HG03196 (cell line): ENCODE data around the gene TH.

Experiments
- ATAC-seq: cut with Tn5 transposase; IDR thresholded peaks from one replicate; pipeline ENCODE4 v1.9.1; 2021; ENCODE audit not compliant: unreplicated experiment

Gene TH

DNA sequence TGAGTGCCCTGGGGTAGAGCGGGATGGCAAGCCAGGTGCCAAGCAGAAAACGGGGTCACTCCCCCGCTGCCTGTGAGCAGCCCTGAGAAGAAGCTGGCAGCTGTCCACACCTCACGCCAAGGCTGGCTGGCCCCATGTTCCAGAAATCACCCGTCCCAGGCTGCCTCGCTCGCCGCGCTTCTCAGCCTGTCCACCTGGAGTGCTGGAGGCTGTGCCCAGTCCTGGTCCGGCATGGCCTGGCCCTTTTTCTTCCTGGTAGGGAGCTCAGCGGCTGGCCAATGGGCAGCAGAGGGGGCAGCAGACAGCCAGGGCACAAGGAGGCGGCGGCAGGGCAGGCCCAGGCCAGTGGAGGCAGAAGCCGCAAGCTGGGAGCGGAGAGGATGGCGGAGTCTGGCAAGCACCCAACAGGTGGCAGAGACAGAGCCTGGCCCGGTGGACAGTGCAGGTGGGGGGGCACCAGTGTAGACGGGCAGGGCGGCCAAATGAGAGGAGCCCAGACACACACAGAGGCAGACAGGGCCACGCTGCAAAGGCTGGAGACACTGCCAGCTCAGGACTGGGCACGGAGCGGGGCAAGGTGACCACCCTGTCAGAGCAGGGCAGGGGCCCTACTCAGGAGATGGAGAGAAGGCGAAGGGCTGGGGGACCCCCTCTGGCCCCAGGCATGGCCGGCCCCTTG lies 37.2 kb upstream of the TH start:
- ATAC-seq = no peak

- ATAC-seq = no peak
These were observed 36.4 kb upstream of the TH start for GRCh38 chr11:2207773-2208621.

- no peak for ATAC-seq
These were observed 35.6 kb upstream of the TH start for GRCh38 chr11:2207212-2207611.

DNA sequence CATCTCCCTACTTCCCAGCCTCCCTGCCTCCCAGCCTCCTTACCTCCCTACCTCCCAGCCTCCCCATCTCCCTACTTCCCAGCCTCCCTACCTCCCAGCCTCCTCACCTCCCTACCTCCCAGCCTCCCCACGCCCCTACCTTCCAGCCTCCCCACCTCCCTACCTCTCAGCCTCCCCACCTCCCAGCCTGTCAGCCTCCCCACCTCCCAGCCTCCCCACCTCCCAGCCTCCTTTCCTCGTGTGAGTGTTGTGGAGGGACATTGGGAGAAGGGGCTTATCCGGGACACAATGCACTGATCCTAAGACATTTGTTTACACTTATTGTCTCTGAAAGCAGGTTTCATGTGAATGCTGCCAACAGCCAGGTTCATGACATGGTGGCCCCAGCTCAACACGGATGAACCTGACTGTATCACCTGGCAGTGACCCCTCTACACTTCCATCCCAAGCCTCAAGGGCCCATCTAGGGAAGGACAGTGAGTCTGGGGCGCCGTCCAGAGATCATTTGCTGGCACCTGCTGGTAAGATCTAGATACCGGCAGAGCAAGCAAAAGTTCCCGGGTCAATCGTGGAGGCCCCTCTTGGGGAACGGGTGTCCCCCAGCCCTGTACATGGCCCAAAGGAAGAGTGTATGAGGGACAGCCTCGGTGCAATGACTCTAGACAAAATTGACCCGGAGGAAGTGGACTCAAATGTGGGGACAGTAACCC lies 34.5 kb upstream of the TH start:
- no peak for ATAC-seq

- no peak for ATAC-seq
These were observed 33.7 kb upstream of the TH start for GRCh38 chr11:2205214-2205720.

- no peak for ATAC-seq
These were observed 33.0 kb upstream of the TH start for GRCh38 chr11:2204361-2205213.

- no peak for ATAC-seq
These were observed 32.0 kb upstream of the TH start for GRCh38 chr11:2203440-2204259.

- no peak for ATAC-seq
These were observed 31.4 kb upstream of the TH start for GRCh38 chr11:2202900-2203439.

DNA sequence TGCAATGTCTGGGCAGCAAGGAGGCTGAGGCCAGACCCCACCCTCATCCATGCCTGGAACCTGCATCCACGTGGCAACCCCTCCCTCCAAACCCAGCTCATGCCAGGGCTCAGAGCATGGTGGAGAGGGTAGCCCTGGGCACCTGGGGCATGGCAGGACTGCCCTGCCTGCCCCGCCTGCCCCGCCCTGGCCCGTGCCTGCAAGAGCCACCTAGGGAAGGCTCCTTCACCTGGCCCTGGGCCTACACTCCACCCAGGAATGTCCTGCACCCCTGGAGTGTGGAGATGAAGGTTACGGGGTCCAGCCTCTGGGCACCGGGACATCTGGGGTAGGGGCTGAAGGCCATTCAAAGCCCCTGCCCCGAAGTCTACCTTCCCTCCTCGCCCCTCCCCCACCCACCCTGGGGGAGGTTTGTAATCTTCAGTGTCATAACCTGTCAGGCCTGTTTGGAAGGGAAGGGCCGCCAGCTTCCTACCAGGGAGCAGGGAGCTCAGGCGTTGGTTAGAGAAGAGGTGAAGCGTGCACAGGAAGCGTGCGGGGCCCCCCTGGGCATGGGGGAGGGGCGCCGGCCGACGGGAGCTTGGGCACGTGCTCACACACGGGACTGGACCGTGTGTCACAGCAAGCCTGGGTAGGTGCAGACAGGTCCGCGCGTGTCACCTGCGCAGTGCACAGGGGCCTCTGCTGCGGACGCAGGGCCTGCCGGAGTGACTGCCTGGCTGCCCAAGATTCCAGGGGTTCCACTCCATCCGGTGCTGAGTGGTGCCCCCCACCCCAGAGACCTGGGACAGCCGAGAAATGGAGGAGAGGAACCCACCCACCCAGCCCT lies 30.7 kb upstream of the TH start:
- ATAC-seq = no peak

- no peak for ATAC-seq
These were observed 29.9 kb upstream of the TH start for GRCh38 chr11:2201542-2201941.

DNA sequence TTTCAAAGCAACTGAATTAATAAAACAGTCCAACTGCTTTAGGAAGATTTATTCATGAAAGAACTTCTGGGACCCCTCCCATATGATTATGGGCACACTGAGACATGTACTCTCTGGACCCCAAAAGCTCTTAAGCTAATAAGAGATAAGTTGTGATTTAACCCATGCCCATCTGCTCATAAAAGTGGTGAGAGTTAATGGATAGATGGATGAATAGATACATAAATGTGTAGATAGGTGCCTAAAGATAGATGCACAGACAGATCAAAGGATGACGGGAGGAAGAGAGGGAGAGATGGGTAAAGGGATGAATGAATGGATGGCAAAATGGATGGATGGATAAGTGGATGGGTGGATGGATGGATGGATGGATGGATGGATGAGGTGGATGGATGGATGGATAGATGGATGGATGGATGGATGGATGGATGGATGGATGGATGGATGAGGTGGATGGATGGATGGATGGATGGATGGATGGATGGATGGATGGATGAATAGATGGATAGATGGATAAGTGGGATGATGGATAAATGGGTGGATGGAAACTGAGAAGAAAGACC lies 29.4 kb upstream of the TH start:
- no peak for ATAC-seq

DNA sequence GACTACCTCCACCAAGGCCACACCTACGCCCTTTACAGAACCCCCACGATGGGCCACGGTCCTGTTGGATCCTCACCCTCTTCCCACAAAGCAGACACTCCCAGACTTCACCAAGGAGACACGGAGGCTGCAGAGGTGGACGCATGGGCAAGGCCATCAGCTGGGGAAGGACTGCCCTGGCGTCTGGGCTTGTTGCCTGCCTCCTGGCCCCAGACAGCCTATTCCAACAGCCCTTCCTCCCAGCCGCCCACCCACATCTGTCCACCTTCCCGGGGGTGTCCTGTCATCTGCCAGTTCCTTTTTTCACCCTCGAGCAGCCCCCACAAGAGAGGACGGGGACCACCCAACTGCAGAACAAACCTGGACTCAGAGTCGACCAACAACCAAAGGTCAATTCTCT lies 28.9 kb upstream of the TH start:
- ATAC-seq = no peak

DNA sequence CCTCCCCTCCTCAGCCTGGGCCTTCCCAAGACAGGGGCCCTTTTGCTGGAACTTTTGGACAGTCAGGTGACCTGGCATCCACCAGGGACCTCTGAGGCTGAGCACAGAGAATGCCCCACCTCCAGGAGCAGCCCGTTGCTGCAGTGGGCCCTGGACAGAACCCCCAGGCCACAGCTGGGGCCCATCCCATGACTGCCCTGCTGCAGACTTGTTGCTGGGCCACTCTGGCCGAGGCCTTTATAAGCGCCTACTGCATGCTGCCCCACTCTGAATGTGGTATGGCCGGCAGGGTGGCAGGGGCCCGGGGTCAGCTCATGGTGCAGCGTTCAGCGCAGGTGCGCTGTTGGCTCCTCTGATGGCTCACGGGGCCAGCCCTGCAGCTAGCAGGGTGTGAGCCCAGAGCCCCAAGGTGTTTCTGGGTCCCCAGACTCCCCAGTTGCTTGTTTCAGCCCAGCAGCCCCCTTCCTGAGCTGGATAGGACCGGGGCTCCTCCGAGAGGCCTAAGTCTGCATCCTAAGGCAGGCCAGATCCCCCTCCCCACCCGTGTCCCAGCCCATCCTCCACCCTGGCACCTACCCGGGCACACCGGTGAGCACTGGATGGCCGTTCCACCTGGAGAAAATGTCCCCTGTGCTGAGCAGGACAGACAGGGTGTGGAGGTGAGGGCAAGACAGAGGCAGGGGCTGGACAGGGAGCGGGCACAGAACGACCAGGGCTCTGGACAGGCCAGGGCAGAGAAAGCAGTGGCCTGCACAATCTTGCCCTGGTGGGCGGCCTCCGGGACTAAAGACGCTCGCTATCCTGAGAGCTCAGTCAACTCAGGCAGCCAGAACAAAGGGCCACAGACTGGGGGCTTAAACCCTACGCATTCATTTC lies 28.1 kb upstream of the TH start:
- ATAC-seq = no peak

- ATAC-seq = no peak
These were observed 27.2 kb upstream of the TH start for GRCh38 chr11:2198621-2199365.

DNA sequence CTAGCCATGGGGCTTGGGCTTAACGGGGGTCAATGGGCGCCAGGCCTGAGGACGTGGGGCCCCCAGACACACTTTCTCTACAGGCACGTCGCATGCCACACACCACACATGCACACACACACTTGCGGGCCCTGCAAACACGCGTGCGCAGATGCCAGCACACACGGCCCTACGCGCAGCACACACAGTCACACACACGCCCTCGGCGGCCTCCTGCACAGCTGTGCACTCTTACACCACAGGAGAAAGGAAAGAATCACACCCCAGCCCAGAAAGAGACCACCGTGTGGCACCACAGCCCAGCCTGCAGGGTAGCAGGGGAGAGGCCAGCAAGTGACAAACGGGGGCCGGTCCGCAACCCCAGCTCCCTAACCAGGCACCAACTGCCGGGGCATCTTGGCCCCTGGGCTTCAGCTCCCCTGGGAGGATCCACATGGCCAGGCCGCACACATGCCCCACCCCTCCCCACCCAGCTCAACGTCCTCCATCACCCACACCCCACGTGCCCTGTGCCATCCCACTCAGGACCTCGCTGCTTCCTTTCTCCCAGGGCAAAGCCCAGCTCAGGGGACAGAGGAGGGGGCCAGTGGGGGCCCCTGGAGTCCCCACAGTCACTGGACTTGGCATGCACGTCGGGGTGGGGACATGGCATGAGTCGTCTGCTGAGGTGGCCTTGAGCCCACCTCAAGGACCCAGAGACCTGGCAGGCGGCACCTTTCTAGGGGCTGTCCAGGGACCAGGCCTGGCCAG lies 26.3 kb upstream of the TH start:
- ATAC-seq = no peak
